ENCODE results near the gene LVRN.

The LVRN gene

DNA sequence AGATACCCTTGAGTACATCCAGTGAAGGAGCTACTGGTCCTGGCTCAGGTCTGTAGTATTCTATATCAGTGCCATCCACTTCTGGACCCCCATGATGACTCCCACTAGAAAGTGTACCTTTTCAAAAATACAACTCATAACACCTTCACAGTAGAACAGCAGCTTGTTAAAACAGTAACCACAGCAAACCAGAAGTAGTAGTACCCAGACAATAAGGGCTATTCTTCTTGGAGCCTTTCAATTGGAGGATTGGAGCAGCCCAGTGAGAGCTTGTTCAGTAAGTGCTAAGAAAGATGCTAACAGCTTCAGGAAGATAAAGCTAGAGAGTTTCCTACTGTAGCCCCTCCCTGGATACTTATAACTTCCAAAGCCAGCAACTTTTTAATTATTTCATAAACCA is 80.1 kb downstream of the LVRN start:
- peaks cover 12% of the 10 kb centered on the region; the same call in 1 of the 2 replicates for H3K27me3 ChIP-seq
- no peaks in the 10 kb centered on the region for H3K36me3 ChIP-seq
- H3K4me1 ChIP-seq, result no peaks in the 10 kb centered on the region
- TF ChIP-seq, protein P1, sequence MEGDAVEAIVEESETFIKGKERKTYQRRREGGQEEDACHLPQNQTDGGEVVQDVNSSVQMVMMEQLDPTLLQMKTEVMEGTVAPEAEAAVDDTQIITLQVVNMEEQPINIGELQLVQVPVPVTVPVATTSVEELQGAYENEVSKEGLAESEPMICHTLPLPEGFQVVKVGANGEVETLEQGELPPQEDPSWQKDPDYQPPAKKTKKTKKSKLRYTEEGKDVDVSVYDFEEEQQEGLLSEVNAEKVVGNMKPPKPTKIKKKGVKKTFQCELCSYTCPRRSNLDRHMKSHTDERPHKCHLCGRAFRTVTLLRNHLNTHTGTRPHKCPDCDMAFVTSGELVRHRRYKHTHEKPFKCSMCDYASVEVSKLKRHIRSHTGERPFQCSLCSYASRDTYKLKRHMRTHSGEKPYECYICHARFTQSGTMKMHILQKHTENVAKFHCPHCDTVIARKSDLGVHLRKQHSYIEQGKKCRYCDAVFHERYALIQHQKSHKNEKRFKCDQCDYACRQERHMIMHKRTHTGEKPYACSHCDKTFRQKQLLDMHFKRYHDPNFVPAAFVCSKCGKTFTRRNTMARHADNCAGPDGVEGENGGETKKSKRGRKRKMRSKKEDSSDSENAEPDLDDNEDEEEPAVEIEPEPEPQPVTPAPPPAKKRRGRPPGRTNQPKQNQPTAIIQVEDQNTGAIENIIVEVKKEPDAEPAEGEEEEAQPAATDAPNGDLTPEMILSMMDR (IDR thresholded peaks at IDR 0.05; ENCODE audit: low read depth, low read length), result no peak
- H3K4me3 ChIP-seq (ENCODE audit: low read depth, low read length), result no peak overlapping the region
- DNase-seq, result no peak
- no peaks in the 10 kb centered on the region for H3K9me3 ChIP-seq

DNA sequence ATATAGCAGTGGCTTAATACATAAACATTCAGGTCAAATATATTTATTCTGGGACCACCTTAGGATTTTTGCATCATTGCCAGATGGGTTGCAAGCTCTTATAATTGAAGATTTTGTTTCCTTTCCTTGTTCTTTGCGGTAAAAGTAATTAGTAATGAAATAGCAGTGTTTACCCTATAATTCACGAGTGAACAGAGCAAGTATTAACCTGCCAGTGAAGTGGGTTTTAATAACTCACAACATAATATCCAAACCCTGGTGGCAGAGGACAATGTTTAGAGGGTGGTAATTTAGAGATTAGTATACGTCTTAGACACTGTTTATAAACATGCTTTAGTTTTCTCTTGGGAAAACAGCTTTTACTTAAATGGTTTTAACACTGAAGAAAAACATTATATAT is 81.8 kb downstream of the LVRN start:
- no peak for DNase-seq
- H3K27me3 ChIP-seq, result peaks cover 14% of the 10 kb centered on the region; the same call in 1 of the 2 replicates
- H3K36me3 ChIP-seq, result no peaks in the 10 kb centered on the region
- H3K4me3 ChIP-seq (ENCODE audit: low read depth, low read length), result no peak overlapping the region
- TF ChIP-seq, protein P1 (IDR thresholded peaks at IDR 0.05; ENCODE audit: low read depth, low read length), result no peak
- H3K4me1 ChIP-seq, result no peaks in the 10 kb centered on the region
- H3K9me3 ChIP-seq, result no peaks in the 10 kb centered on the region

DNA sequence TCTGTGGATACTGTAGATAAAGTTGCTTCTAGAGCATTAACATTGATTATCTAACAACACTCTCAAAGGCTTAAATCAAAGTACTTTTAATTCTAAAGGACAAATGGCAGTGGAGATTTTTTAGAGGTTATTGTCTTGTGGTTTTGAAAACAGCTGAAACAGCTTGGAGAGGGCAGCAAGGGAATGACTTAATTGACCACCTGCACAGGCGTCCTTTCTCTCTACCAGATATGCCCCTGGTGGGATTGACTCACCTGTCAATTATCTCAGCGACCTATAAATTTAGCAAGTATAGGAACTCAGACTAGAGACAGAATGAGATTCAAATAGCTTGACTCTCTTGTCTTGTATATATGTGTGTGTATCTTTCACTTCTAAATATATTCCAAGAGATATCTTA is 83.5 kb downstream of the LVRN start:
- H3K4me3 ChIP-seq (ENCODE audit: low read depth, low read length), result no peak overlapping the region
- no peaks in the 10 kb centered on the region for H3K4me1 ChIP-seq
- H3K36me3 ChIP-seq, result no peaks in the 10 kb centered on the region
- no peaks in the 10 kb centered on the region for H3K9me3 ChIP-seq
- peaks cover 10% of the 10 kb centered on the region; the same call in 1 of the 2 replicates for H3K27me3 ChIP-seq
- no peak for DNase-seq
- TF ChIP-seq, protein P1 (IDR thresholded peaks at IDR 0.05; ENCODE audit: low read depth, low read length), result no peak

GRCh38 chr5:116046261-116046660 is 84.0 kb downstream of the LVRN start:
- Histone ChIP-seq H3K4me3 (ENCODE audit: low read depth, low read length) (no peak overlapping the region), H3K4me1 (no peaks in the 10 kb centered on the region), H3K27me3 (peaks cover 10% of the 10 kb centered on the region; the same call in 1 of the 2 replicates), H3K36me3 (no peaks in the 10 kb centered on the region), H3K9me3 (no peaks in the 10 kb centered on the region)
- TF ChIP-seq, protein P1 (IDR thresholded peaks at IDR 0.05; ENCODE audit: low read depth, low read length), result no peak
- DNase-seq, result no peak

DNA sequence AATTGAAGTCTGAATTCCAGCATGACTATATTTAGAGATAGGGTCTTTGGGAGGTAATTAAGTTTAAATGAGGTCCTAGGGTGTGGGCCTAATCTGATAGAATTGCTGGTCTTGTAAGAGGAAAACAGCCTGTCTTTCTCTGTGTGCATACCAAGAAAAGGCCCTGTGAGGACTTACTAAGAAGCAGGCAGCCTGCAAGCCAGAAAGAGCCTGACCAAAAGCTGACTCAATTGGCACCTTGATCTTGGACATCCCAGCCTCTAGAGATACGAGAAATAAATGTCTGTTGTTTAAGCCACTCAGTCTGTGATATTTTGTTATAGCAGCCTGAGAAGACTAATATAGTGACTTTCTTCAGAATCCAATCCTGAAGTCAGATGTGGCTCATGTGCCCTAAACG is 84.5 kb downstream of the LVRN start:
- Histone ChIP-seq H3K36me3 (no peaks in the 10 kb centered on the region), H3K4me3 (ENCODE audit: low read depth, low read length) (no peak overlapping the region), H3K9me3 (no peaks in the 10 kb centered on the region), H3K27me3 (peaks cover 10% of the 10 kb centered on the region; the same call in 1 of the 2 replicates), H3K4me1 (no peaks in the 10 kb centered on the region)
- TF ChIP-seq, protein P1 (IDR thresholded peaks at IDR 0.05; ENCODE audit: low read depth, low read length), result no peak
- no peak for DNase-seq

DNA sequence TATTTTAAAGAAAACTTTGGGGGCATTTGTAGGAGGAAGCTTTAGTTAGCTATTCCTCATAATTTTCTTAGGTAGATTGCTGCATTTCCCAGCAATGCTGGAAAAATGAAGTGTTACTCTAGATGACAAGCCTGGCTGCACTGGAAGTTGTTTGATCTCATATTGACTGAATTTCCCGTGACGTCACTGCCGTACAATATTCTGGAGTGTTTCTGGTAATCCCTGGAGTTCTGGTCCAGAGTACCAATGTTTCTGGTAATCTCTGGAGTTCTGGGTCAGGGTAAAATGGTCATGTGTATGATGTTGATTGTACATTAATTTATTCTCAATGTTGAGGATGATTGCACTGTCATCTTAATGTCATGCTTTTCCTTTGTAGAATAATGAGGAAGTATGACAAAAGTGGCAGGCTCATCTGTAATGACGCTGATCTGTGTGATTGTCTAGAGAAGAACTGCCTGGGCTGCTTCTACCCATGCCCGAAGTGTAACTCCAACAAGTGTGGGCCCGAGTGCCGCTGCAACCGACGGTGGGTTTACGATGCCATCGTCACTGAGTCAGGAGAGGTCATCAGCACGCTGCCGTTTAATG is 96.2 kb downstream of the LVRN start:
- Histone ChIP-seq H3K9me3 (no peaks in the 10 kb centered on the region), H3K4me3 (ENCODE audit: low read depth, low read length) (no peak overlapping the region), H3K36me3 (no peaks in the 10 kb centered on the region), H3K4me1 (no peaks in the 10 kb centered on the region), H3K27me3 (peaks cover 19% of the 10 kb centered on the region)
- DNase-seq, result no peak
- TF ChIP-seq, protein P1 (IDR thresholded peaks at IDR 0.05; ENCODE audit: low read depth, low read length), result no peak

All from BE2C (cell line).